ENCODE data around the gene LTO1. TPM values are rescaled to one million over a fixed set of nuclear protein-coding genes. Genes with fewer than 3 reads are reported as not detected.

The LTO1 gene
- total RNA-seq, 2 donors from 2014 or later, result 23.4 to 37.7 TPM

DNA sequence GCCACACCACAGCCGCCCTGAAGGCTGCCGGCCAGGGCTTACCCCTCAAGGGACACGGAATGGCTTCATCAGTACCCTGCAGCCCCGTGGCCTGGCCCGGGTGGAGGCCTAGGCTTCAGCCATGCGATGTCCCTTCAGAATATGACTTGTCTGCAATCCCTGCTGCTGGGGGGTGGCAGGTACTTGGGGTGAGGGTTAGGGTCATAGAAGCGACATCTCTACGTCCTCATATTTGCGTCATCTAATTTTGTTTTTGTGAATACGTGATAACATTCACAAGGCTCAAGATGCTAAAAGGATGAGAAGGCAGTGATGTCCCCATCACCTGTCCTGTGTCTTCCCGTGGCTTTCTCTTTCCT is 27.8 kb downstream of the LTO1 start:
- no peak overlapping the region for H3K4me3 Mint-ChIP-seq
- no peaks in the 10 kb centered on the region for H3K27me3 Mint-ChIP-seq
- no peak overlapping the region for H3K27ac Mint-ChIP-seq
- ATAC-seq (no peak), DNase-seq (ENCODE audit: low spot score) (no peak)
- no peaks in the 10 kb centered on the region for H3K36me3 Mint-ChIP-seq
- no peaks in the 10 kb centered on the region for H3K9me3 Mint-ChIP-seq
- H3K4me1 Mint-ChIP-seq (ENCODE audit: low read depth in 2 of 2), result no peaks in the 10 kb centered on the region

- H3K4me3 Mint-ChIP-seq, result no peak overlapping the region
- no peaks in the 10 kb centered on the region for H3K4me1 Mint-ChIP-seq (ENCODE audit: low read depth in 2 of 2)
- no peaks in the 10 kb centered on the region for H3K27me3 Mint-ChIP-seq
- H3K9me3 Mint-ChIP-seq, result no peaks in the 10 kb centered on the region
- H3K36me3 Mint-ChIP-seq, result no peaks in the 10 kb centered on the region
- H3K27ac Mint-ChIP-seq, result no peak overlapping the region
- ATAC-seq, result no peak
- DNase-seq (ENCODE audit: low spot score), result no peak
Observed at GRCh38 chr11:69646493-69647389, 28.4 kb downstream of the LTO1 start.

GRCh38 chr11:69645801-69646492 is 29.2 kb downstream of the LTO1 start:
- H3K4me3 Mint-ChIP-seq, result no peak overlapping the region
- H3K4me1 Mint-ChIP-seq (ENCODE audit: low read depth in 2 of 2), result peaks cover 5% of the 10 kb centered on the region in 2 donors
- no peak overlapping the region for H3K27ac Mint-ChIP-seq
- no peak for ATAC-seq
- peaks cover 4 to 5% of the 10 kb centered on the region in 2 donors for H3K27me3 Mint-ChIP-seq
- no peaks in the 10 kb centered on the region for H3K36me3 Mint-ChIP-seq
- no peaks in the 10 kb centered on the region for H3K9me3 Mint-ChIP-seq
- DNase-seq (ENCODE audit: low spot score), result no peak

DNA sequence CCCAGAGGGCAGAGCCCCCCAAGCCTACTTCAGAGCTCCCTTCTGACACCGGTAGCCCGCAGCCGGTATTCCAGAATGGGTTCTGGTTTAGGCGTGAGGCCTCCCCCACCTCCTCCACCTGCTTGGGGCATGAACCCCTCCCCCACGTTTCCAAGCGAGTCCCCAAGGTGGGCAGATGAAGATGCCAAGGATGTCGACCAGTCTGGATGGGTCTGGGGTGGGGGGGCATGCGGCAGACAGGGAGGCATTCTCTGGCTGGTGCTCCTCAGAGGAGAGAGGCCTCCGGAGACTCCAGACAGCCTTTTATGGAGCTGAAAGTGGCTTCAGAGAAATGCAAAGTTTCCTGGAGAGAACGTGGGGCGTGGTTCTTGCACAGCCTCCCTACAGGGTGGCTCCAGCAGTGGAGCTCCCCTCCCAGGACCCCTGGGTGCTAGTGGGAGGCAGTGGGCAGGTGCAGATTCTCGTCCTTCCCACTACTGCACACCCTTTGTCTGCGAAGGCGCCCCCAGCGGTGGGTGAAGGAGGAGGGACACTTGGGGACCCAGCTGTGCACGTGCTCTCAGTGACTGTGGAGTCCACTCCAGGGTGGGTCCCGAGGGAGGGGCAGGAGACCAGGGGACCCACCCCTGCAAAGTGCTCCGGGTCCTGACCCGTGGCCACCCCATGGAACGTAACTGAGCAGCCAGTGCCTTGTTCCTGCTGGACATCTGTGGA is 30.0 kb downstream of the LTO1 start:
- DNase-seq (ENCODE audit: low spot score), result peak; percentile 34

GRCh38 chr11:69644071-69644961 is 30.8 kb downstream of the LTO1 start:
- H3K4me3 Mint-ChIP-seq, result peak overlapping the region; percentile 59
- no peaks in the 10 kb centered on the region for H3K9me3 Mint-ChIP-seq
- ATAC-seq, result no peak
- peaks cover 5 to 12% of the 10 kb centered on the region in 2 donors for H3K4me1 Mint-ChIP-seq (ENCODE audit: low read depth in 2 of 2)
- peak; percentile 53 for DNase-seq (ENCODE audit: low spot score)
- no peaks in the 10 kb centered on the region for H3K36me3 Mint-ChIP-seq
- H3K27ac Mint-ChIP-seq, result no peak overlapping the region
- H3K27me3 Mint-ChIP-seq, result peaks cover 14 to 20% of the 10 kb centered on the region in 2 donors

More for the DNA sequence above, 30.0 kb downstream of the LTO1 start:
- Mint-ChIP-seq H3K4me3 (no peak overlapping the region), H3K4me1 (ENCODE audit: low read depth in 2 of 2) (peaks cover 5 to 11% of the 10 kb centered on the region in 2 donors), H3K27me3 (peaks cover 11 to 13% of the 10 kb centered on the region in 2 donors), H3K36me3 (no peaks in the 10 kb centered on the region), H3K27ac (no peak overlapping the region), H3K9me3 (no peaks in the 10 kb centered on the region)
- no peak for ATAC-seq

DNA sequence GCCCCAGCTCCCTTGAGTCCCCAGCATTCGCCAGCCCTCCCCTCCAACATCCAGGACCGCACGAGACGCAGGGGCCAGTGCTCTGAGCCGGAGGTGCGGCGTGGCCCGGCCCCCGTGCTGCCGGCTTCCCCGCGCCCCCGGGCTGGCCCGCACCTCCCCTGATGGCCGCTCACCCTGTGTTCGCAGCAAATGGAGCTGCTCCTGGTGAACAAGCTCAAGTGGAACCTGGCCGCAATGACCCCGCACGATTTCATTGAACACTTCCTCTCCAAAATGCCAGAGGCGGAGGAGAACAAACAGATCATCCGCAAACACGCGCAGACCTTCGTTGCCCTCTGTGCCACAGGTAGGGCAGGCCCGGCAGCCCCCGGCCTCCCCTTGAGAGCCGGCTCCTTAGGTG is 31.5 kb downstream of the LTO1 start:
- DNase-seq (ENCODE audit: low spot score) (peak; percentile 45), ATAC-seq (no peak)
- H3K27ac Mint-ChIP-seq, result no peak overlapping the region
- no peaks in the 10 kb centered on the region for H3K9me3 Mint-ChIP-seq
- H3K36me3 Mint-ChIP-seq, result no peaks in the 10 kb centered on the region
- H3K4me3 Mint-ChIP-seq, result peak overlapping the region; percentile 59
- peaks cover 5 to 12% of the 10 kb centered on the region in 2 donors for H3K4me1 Mint-ChIP-seq (ENCODE audit: low read depth in 2 of 2)
- H3K27me3 Mint-ChIP-seq, result peaks cover 16 to 22% of the 10 kb centered on the region in 2 donors

GRCh38 chr11:69642913-69643632 is 32.1 kb downstream of the LTO1 start:
- peak overlapping the region; percentile 59 for H3K4me3 Mint-ChIP-seq
- no peak overlapping the region for H3K27ac Mint-ChIP-seq
- H3K4me1 Mint-ChIP-seq (ENCODE audit: low read depth in 2 of 2), result peaks cover 5 to 14% of the 10 kb centered on the region in 2 donors
- H3K27me3 Mint-ChIP-seq, result peaks cover 19 to 27% of the 10 kb centered on the region in 2 donors
- no peaks in the 10 kb centered on the region for H3K36me3 Mint-ChIP-seq
- ATAC-seq (peak; percentile 88 to 90), DNase-seq (ENCODE audit: low spot score) (peak; percentile 73)
- H3K9me3 Mint-ChIP-seq, result no peaks in the 10 kb centered on the region

GRCh38 chr11:69642549-69642912 is 32.6 kb downstream of the LTO1 start:
- no peaks in the 10 kb centered on the region for H3K9me3 Mint-ChIP-seq
- peaks cover 5 to 14% of the 10 kb centered on the region in 2 donors for H3K4me1 Mint-ChIP-seq (ENCODE audit: low read depth in 2 of 2)
- H3K27me3 Mint-ChIP-seq, result peaks cover 19 to 27% of the 10 kb centered on the region in 2 donors
- ATAC-seq (peak; percentile 64 to 68), DNase-seq (ENCODE audit: low spot score) (peak; percentile 58)
- H3K27ac Mint-ChIP-seq, result no peak overlapping the region
- H3K4me3 Mint-ChIP-seq, result no peak overlapping the region
- H3K36me3 Mint-ChIP-seq, result no peaks in the 10 kb centered on the region

GRCh38 chr11:69641681-69642548 is 33.2 kb downstream of the LTO1 start:
- Mint-ChIP-seq H3K9me3 (no peaks in the 10 kb centered on the region), H3K27ac (no peak overlapping the region), H3K4me3 (peak overlapping the region; percentile 82), H3K36me3 (no peaks in the 10 kb centered on the region), H3K4me1 (ENCODE audit: low read depth in 2 of 2) (peaks cover 5 to 14% of the 10 kb centered on the region in 2 donors), H3K27me3 (peaks cover 19 to 27% of the 10 kb centered on the region in 2 donors)
- ATAC-seq, result no peak
- DNase-seq (ENCODE audit: low spot score), result peak; percentile 38

GRCh38 chr11:69640995-69641581 is 34.1 kb downstream of the LTO1 start, which contains the start of gene CCND1:
Gene CCND1 (plus strand): TSS chr11:69641156. CDS start chr11:69641314, 158 bp downstream.
- peaks cover 5 to 14% of the 10 kb centered on the region in 2 donors for H3K4me1 Mint-ChIP-seq (ENCODE audit: low read depth in 2 of 2)
- DNase-seq (ENCODE audit: low spot score) (no peak), ATAC-seq (no peak)
- no peaks in the 10 kb centered on the region for H3K9me3 Mint-ChIP-seq
- no peaks in the 10 kb centered on the region for H3K36me3 Mint-ChIP-seq
- peaks cover 19 to 27% of the 10 kb centered on the region in 2 donors for H3K27me3 Mint-ChIP-seq
- H3K27ac Mint-ChIP-seq, result no peak within 1 kb of the TSS
- H3K4me3 Mint-ChIP-seq, result peak within 1 kb of the TSS; percentile 82

DNA sequence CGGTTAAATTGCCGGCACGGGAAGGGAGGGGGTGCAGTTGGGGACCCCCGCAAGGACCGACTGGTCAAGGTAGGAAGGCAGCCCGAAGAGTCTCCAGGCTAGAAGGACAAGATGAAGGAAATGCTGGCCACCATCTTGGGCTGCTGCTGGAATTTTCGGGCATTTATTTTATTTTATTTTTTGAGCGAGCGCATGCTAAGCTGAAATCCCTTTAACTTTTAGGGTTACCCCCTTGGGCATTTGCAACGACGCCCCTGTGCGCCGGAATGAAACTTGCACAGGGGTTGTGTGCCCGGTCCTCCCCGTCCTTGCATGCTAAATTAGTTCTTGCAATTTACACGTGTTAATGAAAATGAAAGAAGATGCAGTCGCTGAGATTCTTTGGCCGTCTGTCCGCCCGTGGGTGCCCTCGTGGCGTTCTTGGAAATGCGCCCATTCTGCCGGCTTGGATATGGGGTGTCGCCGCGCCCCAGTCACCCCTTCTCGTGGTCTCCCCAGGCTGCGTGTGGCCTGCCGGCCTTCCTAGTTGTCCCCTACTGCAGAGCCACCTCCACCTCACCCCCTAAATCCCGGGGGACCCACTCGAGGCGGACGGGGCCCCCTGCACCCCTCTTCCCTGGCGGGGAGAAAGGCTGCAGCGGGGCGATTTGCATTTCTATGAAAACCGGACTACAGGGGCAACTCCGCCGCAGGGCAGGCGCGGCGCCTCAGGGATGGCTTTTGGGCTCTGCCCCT is 34.7 kb downstream of the LTO1 start:
- Mint-ChIP-seq H3K27me3 (peaks cover 22 to 31% of the 10 kb centered on the region in 2 donors), H3K4me3 (peak overlapping the region; percentile 82), H3K27ac (no peak overlapping the region), H3K4me1 (ENCODE audit: low read depth in 2 of 2) (peaks cover 5 to 14% of the 10 kb centered on the region in 2 donors), H3K36me3 (no peaks in the 10 kb centered on the region), H3K9me3 (no peaks in the 10 kb centered on the region)
- no peak for DNase-seq (ENCODE audit: low spot score)
- no peak for ATAC-seq

All from natural killer cell treated with Interleukin-12 subunit alpha and Interleukin-12 subunit beta and Interleukin-15 and Interleukin-18, amount 100 ng/mL, for 72 hours (primary cell).